Measurements from ENCODE around the gene ELP4.
"Not testable (repeated sequence)": the region's sequence is repeated elsewhere in the genome, so short reads cannot be mapped to it uniquely, and the experiment has no call there.

Gene ELP4

GRCh38 chr11:31535479-31535878, 25.9 kb downstream of the ELP4 start:
- in situ Hi-C loops (cut with MboI; ENCODE audit: low sequenced_read_pairs): no loop called here

- in situ Hi-C loops (cut with MboI; ENCODE audit: low sequenced_read_pairs): no loop called here
Observed at GRCh38 chr11:31542862-31543261, 33.3 kb downstream of the ELP4 start.

GRCh38 chr11:31555938-31556337, 46.4 kb downstream of the ELP4 start:
- in situ Hi-C loops (cut with MboI; ENCODE audit: low sequenced_read_pairs): no loop called here

GRCh38 chr11:31558001-31558400, 48.4 kb downstream of the ELP4 start:
- in situ Hi-C loops (cut with MboI; ENCODE audit: low sequenced_read_pairs): no loop called here

GRCh38 chr11:31560842-31561476, 51.4 kb downstream of the ELP4 start:
- in situ Hi-C loops (cut with MboI; ENCODE audit: low sequenced_read_pairs): no loop called here

GRCh38 chr11:31564517-31564916, 55.0 kb downstream of the ELP4 start:
- in situ Hi-C loops (cut with MboI; ENCODE audit: low sequenced_read_pairs): not testable (repeated sequence)

GRCh38 chr11:31574133-31574532, 64.6 kb downstream of the ELP4 start:
- in situ Hi-C loops (cut with MboI; ENCODE audit: low sequenced_read_pairs): not testable (repeated sequence)

- in situ Hi-C loops (cut with MboI; ENCODE audit: low sequenced_read_pairs): not testable (repeated sequence)
Observed at GRCh38 chr11:31575764-31576163, 66.2 kb downstream of the ELP4 start.

GRCh38 chr11:31579412-31579811, 69.8 kb downstream of the ELP4 start:
- in situ Hi-C loops (cut with MboI; ENCODE audit: low sequenced_read_pairs): not testable (repeated sequence)

- in situ Hi-C loops (cut with MboI; ENCODE audit: low sequenced_read_pairs): no loop called here
Observed at GRCh38 chr11:31582697-31583096, 73.1 kb downstream of the ELP4 start.

- in situ Hi-C loops (cut with MboI; ENCODE audit: low sequenced_read_pairs): no loop called here
Observed at GRCh38 chr11:31598454-31598853, 88.9 kb downstream of the ELP4 start.

GRCh38 chr11:31601635-31602282, 92.2 kb downstream of the ELP4 start:
- in situ Hi-C loops (cut with MboI; ENCODE audit: low sequenced_read_pairs): no loop called here

- in situ Hi-C loops (cut with MboI; ENCODE audit: low sequenced_read_pairs): no loop called here
Observed at GRCh38 chr11:31606893-31607292, 97.3 kb downstream of the ELP4 start.

- in situ Hi-C loops (cut with MboI; ENCODE audit: low sequenced_read_pairs): no loop called here
Observed at GRCh38 chr11:31607914-31608313, 98.3 kb downstream of the ELP4 start.

- in situ Hi-C loops (cut with MboI; ENCODE audit: low sequenced_read_pairs): no loop called here
Observed at GRCh38 chr11:31608995-31609394, 99.4 kb downstream of the ELP4 start.

- in situ Hi-C loops (cut with MboI; ENCODE audit: low sequenced_read_pairs): no loop called here
Observed at GRCh38 chr11:31610544-31610943, 101.0 kb downstream of the ELP4 start.

GRCh38 chr11:31617246-31617645, 107.7 kb downstream of the ELP4 start:
- in situ Hi-C loops (cut with MboI; ENCODE audit: low sequenced_read_pairs): no loop called here

- in situ Hi-C loops (cut with MboI; ENCODE audit: low sequenced_read_pairs): no loop called here
Observed at GRCh38 chr11:31619980-31620379, 110.4 kb downstream of the ELP4 start.

- in situ Hi-C loops (cut with MboI; ENCODE audit: low sequenced_read_pairs): no loop called here
Observed at GRCh38 chr11:31620434-31620833, 110.9 kb downstream of the ELP4 start.

- in situ Hi-C loops (cut with MboI; ENCODE audit: low sequenced_read_pairs): no loop called here
Observed at GRCh38 chr11:31625868-31626267, 116.3 kb downstream of the ELP4 start.

GRCh38 chr11:31628111-31628510, 118.5 kb downstream of the ELP4 start:
- in situ Hi-C loops (cut with MboI; ENCODE audit: low sequenced_read_pairs): no loop called here

GRCh38 chr11:31636983-31637382, 127.4 kb downstream of the ELP4 start:
- in situ Hi-C loops (cut with MboI; ENCODE audit: low sequenced_read_pairs): no loop called here

- in situ Hi-C loops (cut with MboI; ENCODE audit: low sequenced_read_pairs): no loop called here
Observed at GRCh38 chr11:31640611-31641010, 131.0 kb downstream of the ELP4 start.
